Heart left ventricle (tissue), 16 donors: ENCODE results near the gene ARG1. TPM values are rescaled to one million over a fixed set of nuclear protein-coding genes. Genes with fewer than 3 reads are reported as not detected.

Source experiments
- ATAC-seq, 4 donors: fragments of 200-7000 bp; cut with Tn5 transposase; one replicate each; pipeline ENCODE4 v1.9.1; 2020 to 2022; ENCODE audit warnings: moderate library complexity in 4 of 4, mild to moderate bottlenecking in 3 of 4, moderate number of reproducible peaks in 1 of 4
- DNase-seq, 5 donors: peaks; one replicate each; pipeline ENCODE4 v3.0.0-alpha.2; 2020
- H3K27ac ChIP-seq, 12 donors: fragments of 200-600 bp; sonication (generic) in 4 of 12; one replicate each; pipeline versions ENCODE4 v1.5.0 to v1.8.0; 2016 to 2022; ENCODE audit warnings: mild to moderate bottlenecking in 2 of 12
- H3K27me3 ChIP-seq, 9 donors: fragments of 200-600 bp; sonication (generic) in 2 of 9; one replicate each; pipeline versions ENCODE4 v1.5.1 to v1.8.0; 2016 to 2022; ENCODE audit warnings: mild to moderate bottlenecking in 3 of 9
- H3K36me3 ChIP-seq, 9 donors: fragments of 200-600 bp; sonication (generic) in 2 of 9; one replicate each; pipeline versions ENCODE4 v1.5.0 to v1.8.0; 2018 to 2022; ENCODE audit warnings: mild to moderate bottlenecking in 2 of 9
- H3K4me1 ChIP-seq, 12 donors: fragments of 200-600 bp; sonication (generic) in 4 of 12; one replicate each; pipeline versions ENCODE4 v1.5.0 to v1.8.0; 2016 to 2022; ENCODE audit warnings: mild to moderate bottlenecking in 3 of 12
- H3K4me3 ChIP-seq, 12 donors: fragments of 200-600 bp; sonication (generic) in 4 of 12; one replicate each; pipeline versions ENCODE4 v1.5.0 to v1.8.0; 2017 to 2022; ENCODE audit warnings: mild to moderate bottlenecking in 9 of 12, moderate library complexity in 4 of 12
- H3K9me3 ChIP-seq, 12 donors: fragments of 200-600 bp; sonication (generic) in 4 of 12; one replicate each; pipeline versions ENCODE4 v1.5.0 to v1.8.0; 2016 to 2022; ENCODE audit warnings: mild to moderate bottlenecking in 1 of 12
- POLR2A ChIP-seq, 2 donors: fragments of 450-650 bp; IDR thresholded peaks; one replicate each; pipeline ENCODE4 v1.6.1; 2017; ENCODE audit warnings: antibody characterized with exemption in 2 of 2, mild to moderate bottlenecking in 2 of 2, moderate library complexity in 2 of 2
- WGBS, 4 donors: extraction: QIAGEN DNeasy Blood & Tissue Kit in 2 of 4; methylation state at CpG; one replicate each; pipeline versions ENCODE4 v1.1.5 to v1.1.7; 2013 to 2018; 5-methylcytosine and 5-hydroxymethylcytosine counted together
- intact Hi-C, 10 donors: fragments of 100-400 bp; cut with DNase I; formaldehyde crosslinking; loops; one replicate each; pipeline versions ENCODE4 v1.11.1 to v1.14.2; 2022
- polyA plus RNA-seq, 2 donors: library from polyadenylated mRNA; stranded (reverse); fragments of 200-250 nt; gene quantifications; one replicate each; pipeline ENCODE4 v1.2.3, GENCODE V29; 2013
- total RNA-seq, 9 donors: library from RNA; depleted of rRNA in 2 of 9; stranded (reverse); fragments of >200 nt in 2 of 9; fragmentation: NEBNext Ultra II Directional in 3 of 9; extraction: Animal tissue kit (Norgen Biotek cat#: 25700) in 3 of 9; gene quantifications; one replicate each; pipeline versions ENCODE4 v1.1.0 to v1.2.4, GENCODE V29; 2016 to 2023
- TF ChIP-seq, protein P1 (sequence below), 12 donors: fragments of 200-600 bp; sonication (generic) in 4 of 12; IDR thresholded peaks; one replicate each; pipeline versions ENCODE4 v1.5.0 to v1.8.0; 2018 to 2022; ENCODE audit warnings: antibody characterized with exemption in 12 of 12, mild to moderate bottlenecking in 5 of 12
- donor health status: ischemic (EF 13 %, LVEDD 7.1; RV severe dilation, severe dysfunction).
- donor health status: healthy with polysubstance abuse.
- donor health status: DM: no; HTN: yes; CAD: no.
- donor health status: DM: no; HTN: no; CAD: no.
- donor health status: ischemic (EF 25% LVEDD 6.9; RV normal size, moderate dysfunction).
- donor health status: ischemic (EF 25% LVEDD 5.7; RV mildly dilated, moderate dysfunction).
- donor health status: healthy.
- donor health status: DM: yes; HTN: yes; CAD: no.
- donor health status: ischemic (EF 35%, LVEDD 5.7; RV mildly dilated, moderate dysfunction).
- donor health status: nonischemic (EF 11% LVEDD 7.7; RV severe dilation, severe dysfunction).
- donor health status: DM: yes; HTN: yes; CAD: no.
- donor health status: PGD.
- donor health status: ischemic (EF 29% LVEDD 5.4; RV normal size, mild dysfunction).
- donor health status: nonischemic (EF 23%, LVEDD 6.1; RV moderate dilation, normal function).

The ARG1 gene
- total and polyA plus RNA-seq, 11 donors: 0.37 to 0.94 (median 0.51) TPM; not detected in 6

DNA sequence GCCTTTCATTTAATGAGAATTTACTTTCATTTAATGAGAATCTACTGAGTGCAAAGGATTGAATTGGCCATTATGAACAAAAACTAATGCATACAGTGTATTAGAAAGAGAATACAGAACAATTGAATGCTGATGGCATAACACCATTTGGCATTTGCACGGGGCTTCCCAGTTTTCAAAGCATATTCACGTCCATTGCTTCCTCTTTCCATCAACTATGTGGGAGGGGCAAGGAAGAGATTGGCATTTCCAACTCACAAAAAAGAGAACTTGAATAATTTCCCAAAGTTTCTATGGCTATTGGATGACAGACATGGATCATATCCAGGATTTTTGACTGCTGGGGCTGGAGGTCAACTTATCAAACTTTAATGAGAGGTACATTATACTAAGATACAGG is 23.2 kb upstream of the ARG1 start:
- no peak for DNase-seq
- H3K36me3 ChIP-seq: no peaks in the 10 kb centered on the region
- 48 to 62% (median 57%) methylated on average over 2 of the region's 2 CpGs for WGBS, 4 donors
- TF ChIP-seq, protein P1, sequence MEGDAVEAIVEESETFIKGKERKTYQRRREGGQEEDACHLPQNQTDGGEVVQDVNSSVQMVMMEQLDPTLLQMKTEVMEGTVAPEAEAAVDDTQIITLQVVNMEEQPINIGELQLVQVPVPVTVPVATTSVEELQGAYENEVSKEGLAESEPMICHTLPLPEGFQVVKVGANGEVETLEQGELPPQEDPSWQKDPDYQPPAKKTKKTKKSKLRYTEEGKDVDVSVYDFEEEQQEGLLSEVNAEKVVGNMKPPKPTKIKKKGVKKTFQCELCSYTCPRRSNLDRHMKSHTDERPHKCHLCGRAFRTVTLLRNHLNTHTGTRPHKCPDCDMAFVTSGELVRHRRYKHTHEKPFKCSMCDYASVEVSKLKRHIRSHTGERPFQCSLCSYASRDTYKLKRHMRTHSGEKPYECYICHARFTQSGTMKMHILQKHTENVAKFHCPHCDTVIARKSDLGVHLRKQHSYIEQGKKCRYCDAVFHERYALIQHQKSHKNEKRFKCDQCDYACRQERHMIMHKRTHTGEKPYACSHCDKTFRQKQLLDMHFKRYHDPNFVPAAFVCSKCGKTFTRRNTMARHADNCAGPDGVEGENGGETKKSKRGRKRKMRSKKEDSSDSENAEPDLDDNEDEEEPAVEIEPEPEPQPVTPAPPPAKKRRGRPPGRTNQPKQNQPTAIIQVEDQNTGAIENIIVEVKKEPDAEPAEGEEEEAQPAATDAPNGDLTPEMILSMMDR (IDR thresholded peaks at IDR 0.05): no peak
- TF ChIP-seq POLR2A (IDR thresholded peaks at IDR 0.05): no peak
- no peak for ATAC-seq
- H3K27me3 ChIP-seq: peaks cover 0 to 2% (median 0%) of the 10 kb centered on the region in 9 donors
- H3K9me3 ChIP-seq: no peaks in the 10 kb centered on the region
- no peaks in the 10 kb centered on the region for H3K4me1 ChIP-seq
- intact Hi-C loops: no loop called here
- no peak overlapping the region for H3K27ac ChIP-seq
- H3K4me3 ChIP-seq: no peak overlapping the region

GRCh38 chr6:131551902-131552301 is 21.1 kb upstream of the ARG1 start:
- Histone ChIP-seq H3K27ac (no peak overlapping the region), H3K36me3 (no peaks in the 10 kb centered on the region), H3K9me3 (no peaks in the 10 kb centered on the region), H3K4me1 (no peaks in the 10 kb centered on the region), H3K4me3 (no peak overlapping the region), H3K27me3 (peaks cover 0 to 2% (median 0%) of the 10 kb centered on the region in 9 donors)
- TF ChIP-seq, protein P1 (IDR thresholded peaks at IDR 0.05): no peak
- TF ChIP-seq POLR2A (IDR thresholded peaks at IDR 0.05): no peak
- DNase-seq (no peak), ATAC-seq (no peak)
- 76 to 93% (median 86%) methylated on average over 4 of the region's 4 CpGs for WGBS, 4 donors
- intact Hi-C loops: no loop called here

DNA sequence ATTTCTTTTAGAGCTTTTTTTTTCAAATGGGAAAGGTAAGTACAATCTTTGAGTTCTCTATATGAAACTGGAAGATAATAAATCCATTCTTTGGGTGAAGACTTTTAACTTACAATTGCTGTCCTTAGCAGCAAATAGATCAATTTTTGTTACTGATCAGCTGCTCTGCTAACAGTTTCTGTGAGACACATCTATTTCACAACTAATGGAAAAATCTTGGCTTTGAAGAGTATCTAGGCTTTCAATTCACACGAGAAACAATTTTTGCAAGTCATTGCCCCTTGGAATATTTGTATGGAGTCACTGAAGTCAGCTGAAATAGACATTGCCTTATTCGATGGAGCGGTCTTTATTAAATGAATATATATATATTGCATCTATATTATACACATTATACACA is 20.5 kb upstream of the ARG1 start:
- no peak overlapping the region for H3K27ac ChIP-seq
- no peak overlapping the region for H3K4me3 ChIP-seq
- intact Hi-C loops: no loop called here
- 87 to 89% (median 88%) methylated on average over 3 of the region's 3 CpGs for WGBS, 4 donors
- no peaks in the 10 kb centered on the region for H3K9me3 ChIP-seq
- no peaks in the 10 kb centered on the region for H3K4me1 ChIP-seq
- no peak for ATAC-seq
- no peaks in the 10 kb centered on the region for H3K36me3 ChIP-seq
- no peak for DNase-seq
- peaks cover 0 to 2% (median 0%) of the 10 kb centered on the region in 9 donors for H3K27me3 ChIP-seq
- TF ChIP-seq POLR2A (IDR thresholded peaks at IDR 0.05): no peak
- TF ChIP-seq, protein P1 (IDR thresholded peaks at IDR 0.05): no peak

- Histone ChIP-seq H3K9me3 (no peaks in the 10 kb centered on the region), H3K27me3 (no peaks in the 10 kb centered on the region), H3K4me3 (no peak overlapping the region), H3K27ac (no peak overlapping the region), H3K4me1 (no peaks in the 10 kb centered on the region), H3K36me3 (no peaks in the 10 kb centered on the region)
- ATAC-seq (no peak), DNase-seq (no peak)
- TF ChIP-seq, protein P1 (IDR thresholded peaks at IDR 0.05): no peak
- intact Hi-C loops: no loop called here
Measured at GRCh38 chr6:131555992-131556391, 17.0 kb upstream of the ARG1 start.
